Skin epidermis (tissue), 12 donors: ENCODE measurements around the gene B4GAT1.
A peak's percentile ranks its signal among the peaks of the same experiment; 100 is the strongest.
"Not testable (repeated sequence)": the region's sequence is repeated elsewhere in the genome, so short reads cannot be mapped to it uniquely, and the experiment has no call there.

Experiments used
- H3K27ac ChIP-seq, 21 experiments: fragments of 200-600 bp; sonication (generic) in 11 of 21; one replicate each; pipeline ENCODE4 v1.5.0; 2020; ENCODE audit warnings: mild to moderate bottlenecking in 3 of 21, inconsistent platforms in 2 of 21, moderate library complexity in 2 of 21
- H3K4me3 ChIP-seq, 7 experiments: fragments of 200-600 bp; sonication (generic) in 2 of 7; one replicate each; pipeline ENCODE4 v1.5.0; 2020; ENCODE audit warnings: inconsistent platforms in 2 of 7, mild to moderate bottlenecking in 2 of 7, moderate library complexity in 1 of 7

B4GAT1 gene

DNA sequence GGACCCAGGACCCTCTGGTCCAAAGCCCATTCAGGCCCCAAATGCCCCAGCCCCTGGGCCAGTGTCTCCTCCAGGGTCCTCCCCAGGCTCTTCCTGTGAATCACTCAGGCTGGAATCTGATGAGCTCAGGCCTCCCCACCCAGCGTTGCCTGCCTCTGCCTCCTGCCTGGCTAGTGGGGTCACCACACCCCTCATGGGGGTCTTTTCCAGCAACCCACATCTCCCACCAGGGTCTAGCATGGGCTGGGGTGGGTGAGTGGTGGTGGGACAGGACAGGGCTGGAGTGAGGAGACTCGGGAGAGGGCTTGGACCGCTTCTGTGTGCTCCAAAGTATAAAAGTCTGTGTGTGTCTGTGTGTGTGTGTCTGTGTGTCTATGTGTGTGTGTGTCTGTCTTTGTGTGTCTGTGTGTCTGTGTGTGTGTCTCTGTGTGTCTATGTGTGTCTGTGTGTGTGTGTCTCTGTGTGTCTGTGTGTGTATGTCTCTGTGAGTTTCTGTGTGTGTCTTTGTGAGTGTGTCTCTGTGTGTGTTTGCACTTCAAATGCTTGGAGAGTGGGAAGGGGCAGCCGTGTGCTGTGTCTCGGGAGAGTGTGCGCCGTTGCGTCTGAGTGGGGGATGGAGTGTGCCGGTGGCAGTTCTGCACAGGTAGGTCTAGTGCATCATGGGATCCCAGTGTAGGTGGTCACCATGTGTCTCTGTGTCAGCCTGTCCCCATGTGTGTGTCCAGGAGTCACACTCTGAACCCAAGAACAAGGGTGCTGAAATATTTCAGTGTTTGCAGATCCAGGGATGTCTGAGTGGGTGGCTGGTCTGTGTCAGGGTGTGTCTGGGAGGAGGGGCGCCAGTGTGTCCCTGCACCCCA is 20.0 kb downstream of the B4GAT1 start:
- Histone ChIP-seq H3K4me3 (no peak overlapping the region), H3K27ac (peak overlapping the region in 20 of 21 experiments; percentile 16 to 86 (median 74))

GRCh38 chr11:66326261-66327111 is 20.9 kb downstream of the B4GAT1 start:
- Histone ChIP-seq H3K4me3 (no peak overlapping the region), H3K27ac (peak overlapping the region in 20 of 21 experiments; percentile 11 to 86 (median 74))

DNA sequence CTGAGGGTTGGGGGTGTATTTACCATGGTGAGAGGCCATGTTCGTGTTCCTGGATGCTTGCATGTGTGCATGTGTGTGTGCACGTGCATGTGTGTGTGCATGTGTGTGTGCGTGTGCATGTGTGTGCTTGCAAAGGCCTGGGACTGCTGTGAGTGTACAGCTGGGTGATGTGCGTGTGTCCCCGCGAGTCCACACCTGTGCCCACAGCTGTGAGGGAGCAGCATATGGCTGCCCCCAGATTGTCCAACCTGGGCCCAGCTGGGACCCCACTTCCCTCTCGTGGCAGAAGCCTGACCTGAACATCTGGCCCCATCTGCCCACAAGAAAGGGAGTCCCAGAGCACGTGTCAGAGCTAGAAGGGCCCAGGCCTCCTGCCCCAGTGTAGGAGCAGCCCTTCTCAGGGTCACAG is 22.2 kb downstream of the B4GAT1 start:
- Histone ChIP-seq H3K4me3 (no peak overlapping the region), H3K27ac (peak overlapping the region in 16 of 21 experiments; percentile 9 to 86 (median 64))

DNA sequence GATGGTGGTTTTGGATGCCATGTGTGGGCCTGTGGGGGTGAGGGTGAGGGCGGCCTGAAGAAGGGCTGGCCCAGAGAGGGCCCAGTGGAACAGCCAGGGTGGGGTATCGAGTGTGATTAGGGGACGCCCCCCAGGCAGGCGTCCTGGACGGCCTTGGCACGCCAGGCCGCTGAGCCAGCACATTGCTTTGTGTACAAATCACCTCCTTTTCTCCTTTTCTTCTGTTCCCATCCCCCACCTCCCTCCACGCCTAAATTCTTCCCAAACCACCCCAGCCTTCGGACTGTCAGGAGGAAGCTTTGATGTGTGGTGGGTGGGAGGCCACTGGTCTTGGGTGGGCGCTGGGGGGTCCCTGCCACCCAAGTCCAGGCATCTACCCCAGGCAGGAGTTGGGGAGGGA is 22.8 kb downstream of the B4GAT1 start:
- H3K4me3 ChIP-seq = no peak overlapping the region
- H3K27ac ChIP-seq = peak overlapping the region in 14 of 21 experiments; percentile 3 to 86 (median 41)

DNA sequence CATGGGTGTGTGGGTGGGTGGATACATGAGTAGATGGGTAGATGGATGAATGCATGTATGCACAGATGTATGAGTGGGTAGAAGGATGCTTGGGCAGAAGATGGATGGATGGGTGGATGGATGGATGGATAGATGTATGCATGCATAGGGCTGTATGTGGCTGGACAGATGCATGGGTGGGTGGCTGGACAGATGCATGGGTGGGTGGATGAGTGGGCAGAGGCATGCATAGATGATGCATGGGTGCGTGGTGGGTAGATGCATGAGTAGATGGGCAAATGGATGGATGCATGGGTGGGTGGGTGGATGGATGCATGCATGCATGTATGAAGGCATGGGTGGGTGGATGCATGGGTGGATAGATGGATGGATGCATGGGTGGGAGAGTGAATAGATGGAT is 23.7 kb downstream of the B4GAT1 start:
- Histone ChIP-seq H3K27ac (peak overlapping the region in 1 of 21 experiments; percentile 35), H3K4me3 (no peak overlapping the region)

DNA sequence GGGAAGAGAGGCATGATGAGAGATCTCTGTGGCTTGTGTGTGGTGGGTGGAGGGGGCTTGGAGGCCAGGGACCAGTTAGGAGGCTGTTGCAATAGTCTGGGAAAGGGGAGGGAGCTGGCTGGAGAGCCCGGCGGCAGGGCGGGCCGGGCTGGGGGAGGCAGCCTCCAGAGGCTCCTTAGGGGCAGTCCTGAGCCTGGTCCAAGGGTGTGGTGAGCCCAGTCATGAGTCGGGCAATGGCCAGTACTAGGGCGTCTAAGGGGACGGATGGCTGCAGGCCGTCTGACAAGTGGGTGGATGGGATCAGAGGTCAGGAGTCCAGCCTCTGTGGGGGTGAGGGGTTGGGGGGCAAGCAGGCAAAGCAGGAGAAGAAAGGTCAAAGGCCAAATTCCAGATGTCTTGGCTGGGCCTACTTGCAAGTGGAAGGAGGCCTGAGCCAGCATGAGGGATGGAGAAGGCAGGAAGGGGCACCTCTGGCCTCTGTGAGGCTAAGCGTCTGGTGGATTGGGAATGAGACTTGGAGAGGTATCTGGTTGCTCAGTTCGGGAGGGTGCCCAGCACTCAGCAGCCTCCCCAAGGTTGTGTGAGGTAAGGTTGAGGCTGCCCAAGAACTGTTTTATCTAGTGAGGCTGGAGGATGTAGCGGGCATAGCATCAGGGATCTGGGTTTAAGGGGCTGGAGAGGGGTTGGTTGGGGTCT is 24.5 kb downstream of the B4GAT1 start:
- peak overlapping the region in 7 of 21 experiments; percentile 14 to 73 (median 42) for H3K27ac ChIP-seq

GRCh38 chr11:66321606-66322005 is 25.8 kb downstream of the B4GAT1 start:
- peak overlapping the region in 3 of 21 experiments; percentile 49 to 72 (median 62) for H3K27ac ChIP-seq
- no peak overlapping the region for H3K4me3 ChIP-seq

More for the DNA sequence above, 24.5 kb downstream of the B4GAT1 start:
- H3K4me3 ChIP-seq = no peak overlapping the region

GRCh38 chr11:66320748-66321147 is 26.7 kb downstream of the B4GAT1 start:
- not testable (repeated sequence) for H3K4me3 ChIP-seq, H3K27ac ChIP-seq

GRCh38 chr11:66320289-66320688 is 27.1 kb downstream of the B4GAT1 start:
- not testable (repeated sequence) for H3K4me3 ChIP-seq, H3K27ac ChIP-seq

DNA sequence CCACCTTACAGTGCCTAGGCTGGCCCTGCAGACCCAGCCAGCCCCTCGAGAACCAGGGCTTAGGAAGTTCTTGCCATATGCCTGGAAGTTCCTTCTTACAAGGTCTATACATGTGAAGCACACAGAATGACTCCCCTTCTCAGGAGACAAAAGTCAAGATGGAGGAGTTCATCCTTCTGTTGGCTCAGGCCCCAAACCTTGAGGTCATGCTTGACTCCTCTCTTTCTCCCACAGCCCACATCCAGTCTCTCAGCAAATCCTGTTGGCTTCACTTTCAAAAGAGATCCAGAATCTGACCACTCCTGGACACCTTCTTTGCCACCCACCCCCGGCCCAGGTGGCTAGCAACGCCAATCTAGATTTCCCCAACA is 28.8 kb downstream of the B4GAT1 start:
- Histone ChIP-seq H3K27ac (peak overlapping the region in 17 of 21 experiments; percentile 43 to 87 (median 78)), H3K4me3 (no peak overlapping the region)

DNA sequence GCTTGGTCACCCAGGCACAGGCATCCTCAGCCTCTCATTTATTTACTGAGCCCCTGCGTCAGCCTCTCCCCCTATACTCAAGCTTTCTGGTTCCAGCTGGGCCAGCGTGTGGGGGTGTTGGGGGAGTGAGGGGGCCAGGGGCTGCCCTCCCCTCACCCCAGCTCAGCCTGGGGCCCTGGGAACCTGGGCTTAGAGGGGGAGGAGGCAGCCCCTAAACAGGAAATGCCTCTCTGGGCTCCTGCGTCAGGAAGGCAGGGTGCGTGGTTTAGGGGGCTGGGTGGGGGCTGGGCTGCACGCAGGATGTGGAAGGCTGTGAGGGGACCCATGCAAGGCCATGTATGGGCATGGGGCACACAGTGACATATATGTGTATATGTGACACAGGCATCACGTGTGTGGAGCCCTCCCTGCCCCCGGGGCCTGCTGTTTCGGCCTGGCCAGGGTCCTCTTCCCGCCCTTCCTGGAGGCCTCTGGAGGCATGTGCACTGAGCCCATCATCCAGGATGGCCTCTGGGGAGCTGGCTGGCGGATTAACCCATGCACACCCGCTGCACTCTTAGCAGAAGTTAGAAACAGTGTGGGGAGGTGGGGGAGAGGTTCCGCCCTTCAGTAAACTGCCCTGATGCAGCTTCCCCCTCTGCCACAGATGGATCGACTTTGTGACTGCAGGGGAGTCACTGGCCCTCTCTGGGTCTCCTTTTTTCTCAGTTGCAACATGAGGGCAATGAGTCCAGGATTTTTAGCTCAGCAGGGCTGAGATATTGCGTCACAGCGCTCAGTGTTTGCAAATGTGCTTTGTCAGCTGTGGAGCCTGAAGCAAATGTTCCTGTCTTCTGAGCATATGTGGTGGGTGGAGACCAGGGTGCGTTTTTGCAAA is 29.5 kb downstream of the B4GAT1 start:
- Histone ChIP-seq H3K4me3 (peak overlapping the region in 1 of 7 experiments; percentile 2), H3K27ac (peak overlapping the region in 20 of 21 experiments; percentile 43 to 87 (median 78))

- Histone ChIP-seq H3K4me3 (peak overlapping the region in 3 of 7 experiments; percentile 2 to 49 (median 44)), H3K27ac (peak overlapping the region in 20 of 21 experiments; percentile 43 to 87 (median 78))
These were observed 30.1 kb downstream of the B4GAT1 start for GRCh38 chr11:66317322-66317722.

GRCh38 chr11:66316849-66317251 is 30.6 kb downstream of the B4GAT1 start, which contains the start of gene CD248:
TSS of gene CD248 (minus strand) at chr11:66317044. CDS start at chr11:66317027, 17 bp downstream.
- H3K4me3 ChIP-seq = peak within 1 kb of the TSS; percentile 31 to 49 (median 40)
- peak within 1 kb of the TSS in 20 of 21 experiments; percentile 43 to 87 (median 78) for H3K27ac ChIP-seq

GRCh38 chr11:66315921-66316811 is 31.3 kb downstream of the B4GAT1 start:
- peak overlapping the region; percentile 31 to 49 (median 40) for H3K4me3 ChIP-seq
- peak overlapping the region in 20 of 21 experiments; percentile 38 to 87 (median 78) for H3K27ac ChIP-seq

- Histone ChIP-seq H3K4me3 (peak overlapping the region; percentile 31 to 49 (median 40)), H3K27ac (peak overlapping the region in 18 of 21 experiments; percentile 31 to 87 (median 79))
These were observed 31.9 kb downstream of the B4GAT1 start for GRCh38 chr11:66315498-66315885.

GRCh38 chr11:66314561-66315497 is 32.6 kb downstream of the B4GAT1 start:
- Histone ChIP-seq H3K27ac (peak overlapping the region in 19 of 21 experiments; percentile 31 to 87 (median 78)), H3K4me3 (peak overlapping the region; percentile 31 to 49 (median 40))
